ENCODE measurements around the gene POLA1.

The POLA1 gene

DNA sequence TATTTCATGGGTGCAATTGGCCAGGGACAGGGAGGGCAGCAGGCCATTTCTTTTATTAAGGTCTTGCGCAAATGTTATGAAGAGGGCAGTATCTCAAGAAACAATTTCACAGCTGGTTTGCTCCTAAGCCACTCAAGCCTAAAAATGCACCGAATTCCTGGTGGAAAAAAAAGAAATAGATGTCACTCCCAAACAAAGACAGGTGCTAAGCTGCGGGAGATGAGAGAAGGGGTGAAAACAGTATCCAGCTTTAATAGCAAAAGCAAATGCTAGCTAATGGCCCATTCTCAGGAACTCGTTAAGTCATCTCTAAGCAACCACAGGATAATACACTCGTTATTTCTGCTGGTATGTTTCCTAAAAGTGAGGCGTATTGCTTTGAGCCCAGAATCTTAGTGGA, 205.7 kb downstream of the POLA1 start:
- in situ Hi-C loops (cut with HindIII; ENCODE audit: low sequenced_read_pairs) = no loop called here

GRCh38 chrX:24900234-24900633, 206.5 kb downstream of the POLA1 start:
- no peak for DNase-seq (ENCODE audit: low read depth)
- H3K4me3 ChIP-seq (ENCODE audit: low read depth, low read length) = no peak overlapping the region
- TF ChIP-seq CTCF (IDR thresholded peaks at IDR 0.05; ENCODE audit: low read depth, low read length, missing control alignments) = no peak
- in situ Hi-C loops (cut with HindIII; ENCODE audit: low sequenced_read_pairs) = no loop called here

More for the DNA sequence above, 205.7 kb downstream of the POLA1 start:
- TF ChIP-seq CTCF (IDR thresholded peaks at IDR 0.05; ENCODE audit: low read depth, low read length, missing control alignments) = no peak
- no peak overlapping the region for H3K4me3 ChIP-seq (ENCODE audit: low read depth, low read length)
- no peak for DNase-seq (ENCODE audit: low read depth)

- DNase-seq (ENCODE audit: low read depth) = peak; percentile 24
- H3K4me3 ChIP-seq (ENCODE audit: low read depth, low read length) = no peak overlapping the region
- in situ Hi-C loops (cut with HindIII; ENCODE audit: low sequenced_read_pairs) = no loop called here
- TF ChIP-seq CTCF (IDR thresholded peaks at IDR 0.05; ENCODE audit: low read depth, low read length, missing control alignments) = no peak
Measured at GRCh38 chrX:24902806-24903205, 209.1 kb downstream of the POLA1 start.

- no peak for TF ChIP-seq CTCF (IDR thresholded peaks at IDR 0.05; ENCODE audit: low read depth, low read length, missing control alignments)
- DNase-seq (ENCODE audit: low read depth) = no peak
- in situ Hi-C loops (cut with HindIII; ENCODE audit: low sequenced_read_pairs) = no loop called here
Measured at GRCh38 chrX:24918715-24919114, 225.0 kb downstream of the POLA1 start.

GRCh38 chrX:24920769-24921168, 227.1 kb downstream of the POLA1 start:
- DNase-seq (ENCODE audit: low read depth) = no peak
- in situ Hi-C loops (cut with HindIII; ENCODE audit: low sequenced_read_pairs) = no loop called here
- no peak for TF ChIP-seq CTCF (IDR thresholded peaks at IDR 0.05; ENCODE audit: low read depth, low read length, missing control alignments)
- no peak overlapping the region for H3K4me3 ChIP-seq (ENCODE audit: low read depth, low read length)

More at GRCh38 chrX:24918715-24919114, 225.0 kb downstream of the POLA1 start:
- H3K4me3 ChIP-seq (ENCODE audit: low read depth, low read length) = no peak overlapping the region

DNA sequence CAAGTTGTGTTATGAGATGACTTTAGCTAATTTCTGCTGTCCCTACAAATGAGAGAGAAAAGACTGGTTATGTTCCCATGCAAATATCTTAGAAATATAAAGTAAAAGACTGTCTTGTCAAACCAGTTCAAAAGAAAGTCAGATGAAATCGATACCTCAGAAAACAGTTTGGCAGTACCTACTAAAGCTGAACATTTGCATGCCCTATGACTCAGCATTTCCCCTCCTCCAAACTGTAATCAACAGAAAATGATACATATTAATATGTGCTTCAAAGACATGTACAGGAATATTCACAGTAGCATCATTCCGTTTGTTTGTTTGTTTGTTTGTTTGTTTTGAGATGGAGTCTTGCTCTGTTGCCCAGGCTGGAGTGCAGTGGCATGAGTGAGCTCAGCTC, 231.7 kb downstream of the POLA1 start:
- no peak for TF ChIP-seq CTCF (IDR thresholded peaks at IDR 0.05; ENCODE audit: low read depth, low read length, missing control alignments)
- no peak overlapping the region for H3K4me3 ChIP-seq (ENCODE audit: low read depth, low read length)
- in situ Hi-C loops (cut with HindIII; ENCODE audit: low sequenced_read_pairs) = no loop called here
- no peak for DNase-seq (ENCODE audit: low read depth)

DNA sequence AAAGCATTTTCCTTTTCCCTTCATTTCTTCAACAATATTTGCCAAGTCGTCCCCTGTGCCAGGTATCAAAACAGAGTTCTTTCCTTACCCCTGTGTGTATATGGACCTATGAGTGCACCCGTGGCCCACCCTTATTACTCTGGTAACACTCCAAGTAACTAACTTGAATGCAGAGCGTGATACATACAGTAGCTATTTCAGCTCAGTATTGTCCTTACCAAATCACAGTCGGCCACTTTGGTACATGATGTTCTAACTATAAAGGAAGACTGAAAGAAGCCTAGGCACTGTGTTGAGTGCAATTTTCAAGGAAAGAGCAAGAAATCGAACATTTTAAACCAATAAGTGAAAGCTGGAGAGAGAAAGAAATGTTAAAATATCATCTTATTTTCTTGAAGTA, 233.7 kb downstream of the POLA1 start:
- in situ Hi-C loops (cut with HindIII; ENCODE audit: low sequenced_read_pairs) = no loop called here
- no peak for TF ChIP-seq CTCF (IDR thresholded peaks at IDR 0.05; ENCODE audit: low read depth, low read length, missing control alignments)
- no peak for DNase-seq (ENCODE audit: low read depth)
- H3K4me3 ChIP-seq (ENCODE audit: low read depth, low read length) = no peak overlapping the region

Data from astrocyte of the cerebellum (primary cell).